HEK293 (cell line): Measurements from ENCODE around the gene NLRP1.

Experiments used
- BCL11B ChIP-seq: fragments of 450-650 bp; formaldehyde crosslinking; IDR thresholded peaks from 2 replicates; pipeline ENCODE4 v1.5.1; 2016; ENCODE audit warnings: low read depth, missing biosample characterization, missing genetic modification characterization
- FEZF1 ChIP-seq: fragments of 450-650 bp; formaldehyde crosslinking; IDR thresholded peaks from 2 replicates; pipeline ENCODE4 v1.5.1; 2016; ENCODE audit warnings: missing biosample characterization, missing genetic modification characterization
- GLI2 ChIP-seq: fragments of 450-650 bp; formaldehyde crosslinking; IDR thresholded peaks from 2 replicates; pipeline ENCODE4; 2017; ENCODE audit warnings: missing biosample characterization, missing genetic modification characterization, low read depth, borderline replicate concordance
- KLF8 ChIP-seq: fragments of 450-650 bp; formaldehyde crosslinking; IDR thresholded peaks from 2 replicates; pipeline ENCODE4 v1.5.1; 2016; ENCODE audit warnings: missing biosample characterization, missing genetic modification characterization
- KLF9 ChIP-seq: fragments of 450-650 bp; formaldehyde crosslinking; IDR thresholded peaks from 2 replicates; pipeline ENCODE4 v1.5.1; 2016; ENCODE audit warnings: missing biosample characterization, missing genetic modification characterization, low read depth
- OVOL3 ChIP-seq: fragments of 450-650 bp; formaldehyde crosslinking; IDR thresholded peaks from 2 replicates; pipeline ENCODE4 v1.5.1; 2016; ENCODE audit warnings: missing biosample characterization, missing genetic modification characterization
- SALL2 ChIP-seq: fragments of 450-650 bp; formaldehyde crosslinking; IDR thresholded peaks from 2 replicates; pipeline ENCODE4 v1.5.0; 2017; ENCODE audit warnings: missing biosample characterization, mild to moderate bottlenecking, missing genetic modification characterization, borderline replicate concordance
- ZBTB17 ChIP-seq: fragments of 450-650 bp; formaldehyde crosslinking; IDR thresholded peaks from 2 replicates; pipeline ENCODE4 v1.5.1; 2016; ENCODE audit warnings: missing biosample characterization, missing genetic modification characterization
- ZFHX2 ChIP-seq: fragments of 450-650 bp; formaldehyde crosslinking; conservative IDR thresholded peaks from 2 replicates; pipeline ENCODE4 v1.5.1; 2016; ENCODE audit warnings: missing biosample characterization, missing genetic modification characterization
- ZFP41 ChIP-seq: fragments of 450-650 bp; formaldehyde crosslinking; IDR thresholded peaks from 2 replicates; pipeline ENCODE4 v1.5.1; 2016; ENCODE audit warnings: missing biosample characterization, missing genetic modification characterization, borderline replicate concordance
- ZFP69B ChIP-seq: fragments of 450-650 bp; formaldehyde crosslinking; IDR thresholded peaks from 2 replicates; pipeline ENCODE4 v1.5.1; 2016; ENCODE audit warnings: missing biosample characterization, missing genetic modification characterization
- ZNF133 ChIP-seq: fragments of 450-650 bp; formaldehyde crosslinking; IDR thresholded peaks from 2 replicates; pipeline ENCODE4 v1.5.1; 2016; ENCODE audit warnings: missing biosample characterization, missing genetic modification characterization
- ZNF2 ChIP-seq: fragments of 450-650 bp; formaldehyde crosslinking; IDR thresholded peaks from 2 replicates; pipeline ENCODE4 v1.5.1; 2016; ENCODE audit warnings: missing biosample characterization, missing genetic modification characterization
- ZNF202 ChIP-seq: fragments of 450-650 bp; formaldehyde crosslinking; IDR thresholded peaks from 2 replicates; pipeline ENCODE4 v1.5.1; 2016; ENCODE audit warnings: missing biosample characterization, missing genetic modification characterization, borderline replicate concordance
- ZNF214 ChIP-seq: fragments of 450-650 bp; formaldehyde crosslinking; IDR thresholded peaks from 2 replicates; pipeline ENCODE4 v1.5.1; 2017; ENCODE audit warnings: missing biosample characterization, mild to moderate bottlenecking, missing genetic modification characterization, borderline replicate concordance
- ZNF335 ChIP-seq: fragments of 450-650 bp; formaldehyde crosslinking; conservative IDR thresholded peaks from 2 replicates; pipeline ENCODE4 v1.5.1; 2016; ENCODE audit warnings: missing biosample characterization, missing genetic modification characterization
- ZNF416 ChIP-seq: fragments of 450-650 bp; formaldehyde crosslinking; IDR thresholded peaks from 2 replicates; pipeline ENCODE4 v1.5.1; 2016; ENCODE audit warnings: missing biosample characterization, missing genetic modification characterization
- ZNF426 ChIP-seq: fragments of 450-650 bp; formaldehyde crosslinking; IDR thresholded peaks from 2 replicates; pipeline ENCODE4 v1.5.1; 2017; ENCODE audit warnings: missing biosample characterization, missing genetic modification characterization, mild to moderate bottlenecking, inconsistent platforms, moderate library complexity
- ZNF521 ChIP-seq: fragments of 450-650 bp; formaldehyde crosslinking; IDR thresholded peaks from 2 replicates; pipeline ENCODE4 v1.5.1; 2017; ENCODE audit warnings: missing biosample characterization, mild to moderate bottlenecking, missing genetic modification characterization
- ZNF561 ChIP-seq: fragments of 450-650 bp; IDR thresholded peaks from 2 replicates; pipeline ENCODE4 v1.5.1; 2018; ENCODE audit warnings: missing biosample characterization, missing genetic modification characterization, borderline replicate concordance
- ZNF624 ChIP-seq: fragments of 450-650 bp; formaldehyde crosslinking; IDR thresholded peaks from 2 replicates; pipeline ENCODE4 v1.5.1; 2017; ENCODE audit warnings: missing biosample characterization, missing genetic modification characterization
- ZNF660 ChIP-seq: fragments of 450-650 bp; IDR thresholded peaks from 2 replicates; pipeline ENCODE4 v1.5.1; 2018; ENCODE audit warnings: missing biosample characterization, mild to moderate bottlenecking, missing genetic modification characterization
- ZNF76 ChIP-seq: fragments of 450-650 bp; formaldehyde crosslinking; IDR thresholded peaks from 2 replicates; pipeline ENCODE4; 2016; ENCODE audit warnings: low read depth, missing biosample characterization, missing genetic modification characterization, borderline replicate concordance
- ZNF768 ChIP-seq: fragments of 450-650 bp; formaldehyde crosslinking; IDR thresholded peaks from 2 replicates; pipeline ENCODE4 v1.5.1; 2018; ENCODE audit warnings: missing biosample characterization, mild to moderate bottlenecking, missing genetic modification characterization
- ZNF785 ChIP-seq: fragments of 450-650 bp; formaldehyde crosslinking; IDR thresholded peaks from 2 replicates; pipeline ENCODE4 v1.5.1; 2016; ENCODE audit warnings: missing biosample characterization, missing genetic modification characterization
- ZNF830 ChIP-seq: fragments of 450-650 bp; IDR thresholded peaks from 2 replicates; pipeline ENCODE4 v1.5.0; 2018; ENCODE audit warnings: missing biosample characterization, missing genetic modification characterization, low read depth, mild to moderate bottlenecking, moderate library complexity
- TF ChIP-seq, protein P1 (sequence below): fragments of 450-650 bp; formaldehyde crosslinking; IDR thresholded peaks from 2 replicates; pipeline ENCODE4 v1.5.1; 2016; ENCODE audit warnings: missing biosample characterization, missing genetic modification characterization
- TF ChIP-seq, protein P2 (sequence below): fragments of 450-650 bp; formaldehyde crosslinking; optimal IDR thresholded peaks from 2 replicates; pipeline ENCODE3; 2016; ENCODE audit warnings: missing biosample characterization, mild to moderate bottlenecking, missing genetic modification characterization
- TF ChIP-seq, protein P3 (sequence below): fragments of 450-650 bp; formaldehyde crosslinking; IDR thresholded peaks from 2 replicates; pipeline ENCODE4 v1.5.1; 2016; ENCODE audit warnings: missing biosample characterization, missing genetic modification characterization
- TF ChIP-seq, protein P4 (sequence below): fragments of 450-650 bp; formaldehyde crosslinking; IDR thresholded peaks from 2 replicates; pipeline ENCODE4 v1.5.1; 2016; ENCODE audit warnings: missing biosample characterization, missing genetic modification characterization
- TF ChIP-seq, protein P5 (sequence below): IDR thresholded peaks from 2 replicates; pipeline ENCODE4 v1.6.1; 2011; ENCODE audit warnings: mild to moderate bottlenecking, low read depth, low read length, borderline replicate concordance
- TF ChIP-seq, protein P6 (sequence below): sonication (generic); formaldehyde crosslinking; IDR thresholded peaks from 2 replicates; pipeline ENCODE4 v1.8.1; 2022; ENCODE audit warnings: mild to moderate bottlenecking, moderate library complexity, missing genetic modification reagents

NLRP1 gene

DNA sequence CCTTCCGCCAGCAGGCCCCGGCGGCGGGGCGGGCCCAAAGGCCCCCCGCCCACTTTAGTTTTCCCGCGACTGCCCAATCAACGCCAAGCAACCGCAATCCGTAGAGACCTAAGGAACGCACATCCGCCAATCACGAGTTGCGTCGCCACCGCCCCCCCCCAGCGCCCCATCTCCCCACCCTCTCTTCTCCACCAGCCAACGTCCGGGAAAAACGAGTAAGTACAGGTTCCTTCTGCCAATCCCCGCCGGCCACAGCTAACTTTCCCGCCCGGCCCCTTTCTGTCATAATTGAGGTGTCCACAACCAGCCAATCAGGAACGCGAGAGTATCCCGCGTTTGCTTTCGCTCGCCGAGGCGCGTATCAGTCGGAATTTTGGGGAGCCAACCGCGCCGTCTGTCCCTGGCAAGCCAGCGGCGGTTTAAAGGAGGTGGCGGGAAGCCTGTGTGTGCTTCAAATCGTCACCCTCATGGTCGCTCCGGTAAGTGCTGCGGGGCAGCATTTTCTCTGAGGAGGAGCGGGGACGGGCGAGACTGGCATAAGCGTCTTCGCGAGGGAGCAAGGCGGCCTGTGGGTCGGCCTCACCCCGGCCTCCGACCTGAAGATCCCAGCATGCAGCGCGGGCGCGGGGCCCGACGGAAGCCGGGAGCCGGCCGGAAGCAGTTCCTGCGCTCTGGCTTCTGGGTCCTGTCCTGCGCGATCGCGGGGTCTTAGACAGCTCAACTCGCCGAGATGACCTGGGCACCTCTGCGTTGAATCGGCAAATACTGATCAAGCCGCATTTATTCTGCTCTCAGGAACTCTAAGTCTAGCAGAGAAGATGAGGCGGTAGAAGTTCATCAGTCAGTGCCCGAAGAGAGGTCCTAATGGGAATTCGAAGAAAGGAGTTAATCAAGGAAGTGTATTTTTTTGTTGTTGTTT is 97.8 kb downstream of the NLRP1 start, which contains the start of gene MIS12 (continued):
- TF ChIP-seq ZNF768 (tag by site-specific recombination) (no peak), ZNF830 (no peak), ZNF133 (tag by site-specific recombination) (no peak), ZNF76 (tag by site-specific recombination) (peak; percentile 97), ZNF202 (tag by site-specific recombination) (no peak), ZNF521 (no peak), ZBTB17 (peak; percentile 92), KLF8 (tag by site-specific recombination) (no peak; the same call in none of the 2 replicates), FEZF1 (no peak), ZNF214 (no peak), ZFP69B (tag by site-specific recombination) (peak; percentile 88), ZNF624 (tag by site-specific recombination) (no peak), ZNF785 (tag by site-specific recombination) (no peak), GLI2 (tag by site-specific recombination) (no peak), KLF9 (tag by site-specific recombination) (no peak; the same call in 1 of the 2 replicates), OVOL3 (tag by site-specific recombination) (peak; percentile 52), ZFP41 (tag by site-specific recombination) (no peak), ZNF426 (tag by site-specific recombination) (no peak), BCL11B (tag by site-specific recombination) (no peak), ZNF2 (tag by site-specific recombination) (peak; percentile 88), SALL2 (no peak), ZNF416 (tag by site-specific recombination) (no peak), ZNF660 (peak; percentile 93), ZFHX2 (tag by site-specific recombination) (no peak), ZNF335 (peak; percentile 99), ZNF561 (tag by site-specific recombination) (peak; percentile 93)
- TF ChIP-seq, protein P1, sequence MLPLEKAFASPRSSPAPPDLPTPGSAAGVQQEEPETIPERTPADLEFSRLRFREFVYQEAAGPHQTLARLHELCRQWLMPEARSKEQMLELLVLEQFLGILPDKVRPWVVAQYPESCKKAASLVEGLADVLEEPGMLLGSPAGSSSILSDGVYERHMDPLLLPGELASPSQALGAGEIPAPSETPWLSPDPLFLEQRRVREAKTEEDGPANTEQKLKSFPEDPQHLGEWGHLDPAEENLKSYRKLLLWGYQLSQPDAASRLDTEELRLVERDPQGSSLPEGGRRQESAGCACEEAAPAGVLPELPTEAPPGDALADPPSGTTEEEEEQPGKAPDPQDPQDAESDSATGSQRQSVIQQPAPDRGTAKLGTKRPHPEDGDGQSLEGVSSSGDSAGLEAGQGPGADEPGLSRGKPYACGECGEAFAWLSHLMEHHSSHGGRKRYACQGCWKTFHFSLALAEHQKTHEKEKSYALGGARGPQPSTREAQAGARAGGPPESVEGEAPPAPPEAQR (tag by site-specific recombination), result no peak
- TF ChIP-seq, protein P2, sequence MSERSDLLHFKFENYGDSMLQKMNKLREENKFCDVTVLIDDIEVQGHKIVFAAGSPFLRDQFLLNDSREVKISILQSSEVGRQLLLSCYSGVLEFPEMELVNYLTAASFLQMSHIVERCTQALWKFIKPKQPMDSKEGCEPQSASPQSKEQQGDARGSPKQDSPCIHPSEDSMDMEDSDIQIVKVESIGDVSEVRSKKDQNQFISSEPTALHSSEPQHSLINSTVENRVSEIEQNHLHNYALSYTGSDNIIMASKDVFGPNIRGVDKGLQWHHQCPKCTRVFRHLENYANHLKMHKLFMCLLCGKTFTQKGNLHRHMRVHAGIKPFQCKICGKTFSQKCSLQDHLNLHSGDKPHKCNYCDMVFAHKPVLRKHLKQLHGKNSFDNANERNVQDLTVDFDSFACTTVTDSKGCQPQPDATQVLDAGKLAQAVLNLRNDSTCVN (tag by site-specific recombination), result peak; percentile 85
- TF ChIP-seq, protein P3, sequence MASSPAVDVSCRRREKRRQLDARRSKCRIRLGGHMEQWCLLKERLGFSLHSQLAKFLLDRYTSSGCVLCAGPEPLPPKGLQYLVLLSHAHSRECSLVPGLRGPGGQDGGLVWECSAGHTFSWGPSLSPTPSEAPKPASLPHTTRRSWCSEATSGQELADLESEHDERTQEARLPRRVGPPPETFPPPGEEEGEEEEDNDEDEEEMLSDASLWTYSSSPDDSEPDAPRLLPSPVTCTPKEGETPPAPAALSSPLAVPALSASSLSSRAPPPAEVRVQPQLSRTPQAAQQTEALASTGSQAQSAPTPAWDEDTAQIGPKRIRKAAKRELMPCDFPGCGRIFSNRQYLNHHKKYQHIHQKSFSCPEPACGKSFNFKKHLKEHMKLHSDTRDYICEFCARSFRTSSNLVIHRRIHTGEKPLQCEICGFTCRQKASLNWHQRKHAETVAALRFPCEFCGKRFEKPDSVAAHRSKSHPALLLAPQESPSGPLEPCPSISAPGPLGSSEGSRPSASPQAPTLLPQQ (tag by site-specific recombination), result peak; percentile 94
- TF ChIP-seq, protein P4, sequence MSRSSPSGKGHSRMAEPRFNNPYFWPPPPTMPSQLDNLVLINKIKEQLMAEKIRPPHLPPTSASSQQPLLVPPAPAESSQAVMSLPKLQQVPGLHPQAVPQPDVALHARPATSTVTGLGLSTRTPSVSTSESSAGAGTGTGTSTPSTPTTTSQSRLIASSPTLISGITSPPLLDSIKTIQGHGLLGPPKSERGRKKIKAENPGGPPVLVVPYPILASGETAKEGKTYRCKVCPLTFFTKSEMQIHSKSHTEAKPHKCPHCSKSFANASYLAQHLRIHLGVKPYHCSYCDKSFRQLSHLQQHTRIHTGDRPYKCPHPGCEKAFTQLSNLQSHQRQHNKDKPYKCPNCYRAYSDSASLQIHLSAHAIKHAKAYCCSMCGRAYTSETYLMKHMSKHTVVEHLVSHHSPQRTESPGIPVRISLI, result no peak
- TF ChIP-seq, protein P5, sequence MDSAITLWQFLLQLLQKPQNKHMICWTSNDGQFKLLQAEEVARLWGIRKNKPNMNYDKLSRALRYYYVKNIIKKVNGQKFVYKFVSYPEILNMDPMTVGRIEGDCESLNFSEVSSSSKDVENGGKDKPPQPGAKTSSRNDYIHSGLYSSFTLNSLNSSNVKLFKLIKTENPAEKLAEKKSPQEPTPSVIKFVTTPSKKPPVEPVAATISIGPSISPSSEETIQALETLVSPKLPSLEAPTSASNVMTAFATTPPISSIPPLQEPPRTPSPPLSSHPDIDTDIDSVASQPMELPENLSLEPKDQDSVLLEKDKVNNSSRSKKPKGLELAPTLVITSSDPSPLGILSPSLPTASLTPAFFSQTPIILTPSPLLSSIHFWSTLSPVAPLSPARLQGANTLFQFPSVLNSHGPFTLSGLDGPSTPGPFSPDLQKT, result peak; percentile 29; the same call in 1 of the 2 replicates
- TF ChIP-seq, protein P6, sequence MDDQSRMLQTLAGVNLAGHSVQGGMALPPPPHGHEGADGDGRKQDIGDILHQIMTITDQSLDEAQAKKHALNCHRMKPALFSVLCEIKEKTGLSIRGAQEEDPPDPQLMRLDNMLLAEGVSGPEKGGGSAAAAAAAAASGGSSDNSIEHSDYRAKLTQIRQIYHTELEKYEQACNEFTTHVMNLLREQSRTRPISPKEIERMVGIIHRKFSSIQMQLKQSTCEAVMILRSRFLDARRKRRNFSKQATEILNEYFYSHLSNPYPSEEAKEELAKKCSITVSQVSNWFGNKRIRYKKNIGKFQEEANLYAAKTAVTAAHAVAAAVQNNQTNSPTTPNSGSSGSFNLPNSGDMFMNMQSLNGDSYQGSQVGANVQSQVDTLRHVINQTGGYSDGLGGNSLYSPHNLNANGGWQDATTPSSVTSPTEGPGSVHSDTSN (CRISPR knock-in tag), result peak; percentile 85; the same call in 1 of the 2 replicates
